ENCODE data around the gene CCDC15.

GRCh38 chr11:124977006-124977405, 23.0 kb downstream of the CCDC15 start:
- no peak for TF ChIP-seq CTCF (IDR thresholded peaks at IDR 0.05)
- TF ChIP-seq EZH2 (IDR thresholded peaks at IDR 0.05; ENCODE audit: borderline replicate concordance, insufficient read depth, low read depth, low read length, poor library complexity, severe bottlenecking): no peak

Data from B cell (primary cell).